ENCODE data around the gene L3MBTL4. TPM values are rescaled to one million over a fixed set of nuclear protein-coding genes. Genes with fewer than 3 reads are reported as not detected.
"Not testable (repeated sequence)": the region's sequence is repeated elsewhere in the genome, so short reads cannot be mapped to it uniquely, and the experiment has no call there.

Gene L3MBTL4
- total RNA-seq, 1 donor, result 0.36 TPM

DNA sequence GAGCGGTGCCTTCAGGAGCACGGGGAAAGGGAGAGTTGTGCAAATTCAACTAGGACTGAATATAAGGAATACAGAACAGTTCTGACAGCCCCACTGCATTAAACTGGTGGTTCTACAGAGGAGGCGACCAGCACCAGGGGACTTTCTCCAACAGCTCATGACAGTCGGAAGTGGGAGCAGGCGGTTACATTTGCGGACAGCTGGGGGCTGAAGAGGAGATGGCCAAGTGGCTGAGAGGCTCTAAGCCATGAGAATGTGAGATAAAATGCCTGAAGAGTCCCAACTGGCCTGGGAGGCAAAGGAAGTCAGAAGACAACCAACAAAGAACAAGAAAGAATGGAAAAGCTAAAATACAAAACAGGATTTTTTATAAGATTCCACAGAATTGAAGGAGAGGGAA, 141.3 kb downstream of the L3MBTL4 start:
- H3K9me3 ChIP-seq (ENCODE audit: low read depth, low read length), result no peaks in the 10 kb centered on the region
- DNase-seq (ENCODE audit: insufficient read length, low spot score, missing footprints), result no peak
- H3K4me2 ChIP-seq (ENCODE audit: insufficient read depth, low read length), result no peak overlapping the region
- H3K36me3 ChIP-seq (ENCODE audit: insufficient read depth, low read length), result no peaks in the 10 kb centered on the region
- no peaks in the 10 kb centered on the region for H3K4me1 ChIP-seq (ENCODE audit: insufficient read depth, low read length)
- H3K27me3 ChIP-seq (ENCODE audit: insufficient read depth, low read length), result no peaks in the 10 kb centered on the region
- no peak overlapping the region for H3K27ac ChIP-seq (ENCODE audit: low read depth, low read length)
- H3K4me3 ChIP-seq (ENCODE audit: insufficient read depth, low read length), result no peak overlapping the region
- H3K79me2 ChIP-seq (ENCODE audit: insufficient read depth, low read length), result no peaks in the 10 kb centered on the region
- TF ChIP-seq, protein P1, sequence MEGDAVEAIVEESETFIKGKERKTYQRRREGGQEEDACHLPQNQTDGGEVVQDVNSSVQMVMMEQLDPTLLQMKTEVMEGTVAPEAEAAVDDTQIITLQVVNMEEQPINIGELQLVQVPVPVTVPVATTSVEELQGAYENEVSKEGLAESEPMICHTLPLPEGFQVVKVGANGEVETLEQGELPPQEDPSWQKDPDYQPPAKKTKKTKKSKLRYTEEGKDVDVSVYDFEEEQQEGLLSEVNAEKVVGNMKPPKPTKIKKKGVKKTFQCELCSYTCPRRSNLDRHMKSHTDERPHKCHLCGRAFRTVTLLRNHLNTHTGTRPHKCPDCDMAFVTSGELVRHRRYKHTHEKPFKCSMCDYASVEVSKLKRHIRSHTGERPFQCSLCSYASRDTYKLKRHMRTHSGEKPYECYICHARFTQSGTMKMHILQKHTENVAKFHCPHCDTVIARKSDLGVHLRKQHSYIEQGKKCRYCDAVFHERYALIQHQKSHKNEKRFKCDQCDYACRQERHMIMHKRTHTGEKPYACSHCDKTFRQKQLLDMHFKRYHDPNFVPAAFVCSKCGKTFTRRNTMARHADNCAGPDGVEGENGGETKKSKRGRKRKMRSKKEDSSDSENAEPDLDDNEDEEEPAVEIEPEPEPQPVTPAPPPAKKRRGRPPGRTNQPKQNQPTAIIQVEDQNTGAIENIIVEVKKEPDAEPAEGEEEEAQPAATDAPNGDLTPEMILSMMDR (IDR thresholded peaks at IDR 0.05; ENCODE audit: extremely low read depth, low read depth, low read length), result no peak
- H4K20me1 ChIP-seq (ENCODE audit: insufficient read depth, low read length), result no peaks in the 10 kb centered on the region
- H2AFZ ChIP-seq (ENCODE audit: low read length), result no peak overlapping the region

DNA sequence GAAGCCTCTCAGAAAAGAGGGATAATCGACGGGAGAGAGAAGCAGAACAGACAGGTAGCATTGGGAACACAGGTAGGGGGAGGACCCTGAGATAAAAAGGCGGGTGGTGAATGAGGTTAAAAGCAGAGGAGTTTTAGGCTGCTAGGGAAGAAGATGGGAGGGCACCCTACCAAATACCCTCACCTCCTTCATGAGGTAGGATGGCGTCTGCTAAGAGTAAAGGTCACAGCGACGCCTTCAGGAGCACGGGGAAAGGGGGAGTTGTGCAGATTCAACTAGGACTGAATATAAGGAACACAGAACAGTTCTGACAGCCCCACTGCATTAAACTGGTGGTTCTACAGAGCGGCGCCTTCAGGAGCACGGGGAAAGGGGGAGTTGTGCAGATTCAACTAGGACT, 142.6 kb downstream of the L3MBTL4 start:
- not testable (repeated sequence) for H3K27ac ChIP-seq (ENCODE audit: low read depth, low read length); H3K9me3 ChIP-seq (ENCODE audit: low read depth, low read length); DNase-seq (ENCODE audit: insufficient read length, low spot score, missing footprints); H3K79me2 ChIP-seq (ENCODE audit: insufficient read depth, low read length); H2AFZ ChIP-seq (ENCODE audit: low read length); H3K27me3 ChIP-seq (ENCODE audit: insufficient read depth, low read length); H3K36me3 ChIP-seq (ENCODE audit: insufficient read depth, low read length); H4K20me1 ChIP-seq (ENCODE audit: insufficient read depth, low read length); H3K4me3 ChIP-seq (ENCODE audit: insufficient read depth, low read length); H3K4me1 ChIP-seq (ENCODE audit: insufficient read depth, low read length); H3K4me2 ChIP-seq (ENCODE audit: insufficient read depth, low read length)

DNA sequence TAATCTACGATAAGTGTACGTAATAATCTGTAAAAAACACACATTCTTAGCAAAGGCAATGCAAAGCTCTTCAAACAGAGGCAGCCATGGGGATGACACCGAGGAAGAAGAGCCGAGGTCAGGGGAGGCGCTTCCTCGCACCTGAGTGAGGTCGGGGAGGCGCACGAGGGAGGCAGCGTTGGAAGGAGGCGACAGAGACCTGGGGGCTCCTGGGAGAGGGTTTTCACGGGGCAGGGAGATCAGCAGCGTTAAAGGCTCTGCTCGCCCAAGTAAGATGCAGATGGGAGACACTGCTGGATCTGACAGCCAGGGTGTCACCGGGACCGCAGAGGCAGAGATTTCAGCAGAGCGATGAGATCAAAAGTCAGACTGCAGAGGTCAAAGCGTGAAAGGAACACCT, 143.1 kb downstream of the L3MBTL4 start:
- H3K27ac ChIP-seq (ENCODE audit: low read depth, low read length), result no peak overlapping the region
- H3K79me2 ChIP-seq (ENCODE audit: insufficient read depth, low read length), result no peaks in the 10 kb centered on the region
- no peaks in the 10 kb centered on the region for H3K9me3 ChIP-seq (ENCODE audit: low read depth, low read length)
- H2AFZ ChIP-seq (ENCODE audit: low read length), result no peak overlapping the region
- H3K36me3 ChIP-seq (ENCODE audit: insufficient read depth, low read length), result no peaks in the 10 kb centered on the region
- no peaks in the 10 kb centered on the region for H4K20me1 ChIP-seq (ENCODE audit: insufficient read depth, low read length)
- no peaks in the 10 kb centered on the region for H3K4me1 ChIP-seq (ENCODE audit: insufficient read depth, low read length)
- no peaks in the 10 kb centered on the region for H3K27me3 ChIP-seq (ENCODE audit: insufficient read depth, low read length)
- TF ChIP-seq, protein P1 (IDR thresholded peaks at IDR 0.05; ENCODE audit: extremely low read depth, low read depth, low read length), result no peak
- no peak overlapping the region for H3K4me3 ChIP-seq (ENCODE audit: insufficient read depth, low read length)
- no peak overlapping the region for H3K4me2 ChIP-seq (ENCODE audit: insufficient read depth, low read length)
- no peak for DNase-seq (ENCODE audit: insufficient read length, low spot score, missing footprints)

DNA sequence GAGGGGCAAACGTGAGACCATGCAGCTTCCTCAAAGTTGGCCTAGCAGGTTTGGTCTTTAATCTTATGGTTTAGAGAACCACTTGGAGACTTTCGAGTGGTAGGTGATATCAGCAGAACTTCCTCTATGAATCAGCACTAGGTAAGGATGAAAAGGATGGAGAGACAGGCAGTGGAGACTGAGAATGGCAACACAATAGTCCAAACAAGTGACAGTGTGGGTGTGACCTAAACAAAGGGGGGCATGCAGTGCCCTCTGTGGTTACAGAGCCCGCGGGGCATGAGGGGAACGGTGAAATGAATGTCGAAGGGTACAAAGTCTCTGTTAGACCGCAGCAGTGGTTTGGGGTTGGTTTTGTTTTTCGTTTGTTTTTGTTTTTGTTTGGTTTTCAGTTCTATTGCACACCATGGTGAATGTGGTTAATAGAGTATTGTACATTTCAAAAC, 143.9 kb downstream of the L3MBTL4 start:
- H4K20me1 ChIP-seq (ENCODE audit: insufficient read depth, low read length), result no peaks in the 10 kb centered on the region
- H3K36me3 ChIP-seq (ENCODE audit: insufficient read depth, low read length), result no peaks in the 10 kb centered on the region
- no peak overlapping the region for H3K4me2 ChIP-seq (ENCODE audit: insufficient read depth, low read length)
- H3K27ac ChIP-seq (ENCODE audit: low read depth, low read length), result no peak overlapping the region
- H2AFZ ChIP-seq (ENCODE audit: low read length), result no peak overlapping the region
- TF ChIP-seq, protein P1 (IDR thresholded peaks at IDR 0.05; ENCODE audit: extremely low read depth, low read depth, low read length), result no peak
- no peaks in the 10 kb centered on the region for H3K79me2 ChIP-seq (ENCODE audit: insufficient read depth, low read length)
- H3K9me3 ChIP-seq (ENCODE audit: low read depth, low read length), result no peaks in the 10 kb centered on the region
- H3K4me3 ChIP-seq (ENCODE audit: insufficient read depth, low read length), result no peak overlapping the region
- no peaks in the 10 kb centered on the region for H3K27me3 ChIP-seq (ENCODE audit: insufficient read depth, low read length)
- DNase-seq (ENCODE audit: insufficient read length, low spot score, missing footprints), result peak; percentile 49
- H3K4me1 ChIP-seq (ENCODE audit: insufficient read depth, low read length), result no peaks in the 10 kb centered on the region

All from osteoblast (primary cell).